WTC11 (cell line): ENCODE measurements around the gene CISTR. TPM values are rescaled to one million over a fixed set of nuclear protein-coding genes. Genes with fewer than 3 reads are reported as not detected.

Experiments
- ATAC-seq: fragments of 200-7000 bp; cut with Tn5 transposase; 2 replicates; pipeline ENCODE4 v1.10.0; 2021; ENCODE audit warnings: mild to moderate bottlenecking, moderate library complexity
- CTCF ChIA-PET: fragments of 300-600 bp; sonication (Branson Sonifier 250); formaldehyde crosslinking; loops from one replicate; lab custom pipeline; 2021; ENCODE audit warnings: antibody characterized with exemption; lab: Charles Lee
- POLR2A ChIA-PET: fragments of 350-600 bp; sonication (Branson Sonifier 250); formaldehyde crosslinking; loops from one replicate; lab custom pipeline; 2021; ENCODE audit warnings: antibody characterized with exemption; lab: Charles Lee
- DNase-seq: peaks from one replicate; pipeline ENCODE4 v3.0.0; 2021; ENCODE audit warnings: low spot score
- H3K27ac Mint-ChIP-seq: 2 replicates; pipeline ENCODE4 v1.8.0; 2021; ENCODE audit warnings: mixed read lengths
- H3K27me3 Mint-ChIP-seq: 2 replicates; pipeline ENCODE4 v1.8.0; 2021; ENCODE audit warnings: low read depth, mild to moderate bottlenecking, moderate library complexity, mixed read lengths
- H3K36me3 Mint-ChIP-seq: 2 replicates; pipeline ENCODE4 v1.8.0; 2021; ENCODE audit warnings: mixed read lengths
- H3K4me1 Mint-ChIP-seq: 2 replicates; pipeline ENCODE4 v1.8.0; 2022; ENCODE audit warnings: mixed read lengths
- H3K4me3 Mint-ChIP-seq: 2 replicates; pipeline ENCODE4 v1.8.0; 2021; ENCODE audit warnings: mild to moderate bottlenecking, moderate library complexity, mixed read lengths
- H3K9me3 Mint-ChIP-seq: 2 replicates; pipeline ENCODE4 v1.8.0; 2021; ENCODE audit warnings: mixed read lengths
- GTF2I ChIP-seq: fragments of 250-450 bp; sonication (Bioruptor Pico); conservative IDR thresholded peaks from 2 replicates; pipeline ENCODE4 v1.4.0; 2021; ENCODE audit warnings: mild to moderate bottlenecking
- NFE2L1 ChIP-seq: sonication (generic); formaldehyde crosslinking; IDR thresholded peaks from 2 replicates; pipeline ENCODE4 v1.8.1; 2023; ENCODE audit warnings: missing genetic modification reagents
- TEAD4 ChIP-seq: sonication (generic); formaldehyde crosslinking; IDR thresholded peaks from 2 replicates; pipeline ENCODE4 v1.8.0; 2022; ENCODE audit warnings: mild to moderate bottlenecking, missing genetic modification reagents
- ZNF121 ChIP-seq: sonication (generic); formaldehyde crosslinking; IDR thresholded peaks from 2 replicates; pipeline ENCODE4 v1.8.0; 2023; ENCODE audit warnings: missing genetic modification reagents
- total RNA-seq: library from RNA; stranded (reverse); gene quantifications from 3 replicates; pipeline ENCODE4 v1.2.3, GENCODE V29; 2021
- TF ChIP-seq, protein P1 (sequence below): sonication (generic); formaldehyde crosslinking; IDR thresholded peaks from 2 replicates; pipeline ENCODE4 v1.8.1; 2023; ENCODE audit warnings: mild to moderate bottlenecking, missing genetic modification reagents, moderate library complexity
- TF ChIP-seq, protein P2 (sequence below): fragments of 250-450 bp; sonication (Bioruptor Pico); IDR thresholded peaks from 2 replicates; pipeline ENCODE4 v1.9.0; 2021; ENCODE audit warnings: moderate library complexity, mild to moderate bottlenecking, inconsistent platforms, borderline replicate concordance
- TF ChIP-seq, protein P3 (sequence below): sonication (generic); formaldehyde crosslinking; IDR thresholded peaks from 2 replicates; pipeline ENCODE4 v1.8.1; 2023; ENCODE audit warnings: mild to moderate bottlenecking, missing genetic modification reagents
- TF ChIP-seq, protein P4 (sequence below): sonication (generic); formaldehyde crosslinking; IDR thresholded peaks from 2 replicates; pipeline ENCODE4 v1.8.0; 2022; ENCODE audit warnings: mild to moderate bottlenecking, missing genetic modification reagents
- TF ChIP-seq, protein P5 (sequence below): fragments of 250-450 bp; sonication (Bioruptor Pico); IDR thresholded peaks from 2 replicates; pipeline ENCODE4 v2.1.2; 2022; ENCODE audit warnings: mild to moderate bottlenecking, moderate library complexity
- TF ChIP-seq, protein P6 (sequence below): sonication (generic); formaldehyde crosslinking; IDR thresholded peaks from 2 replicates; pipeline ENCODE4 v1.8.0; 2023; ENCODE audit warnings: missing genetic modification reagents, mild to moderate bottlenecking, borderline replicate concordance
- TF ChIP-seq, protein P7 (sequence below): sonication (generic); formaldehyde crosslinking; IDR thresholded peaks from 2 replicates; pipeline ENCODE4 v1.8.1; 2022; ENCODE audit warnings: low read depth, mild to moderate bottlenecking, moderate library complexity, missing genetic modification reagents, borderline replicate concordance
- TF ChIP-seq, protein P8 (sequence below): sonication (generic); formaldehyde crosslinking; IDR thresholded peaks from 2 replicates; pipeline ENCODE4 v1.8.1; 2022; ENCODE audit warnings: missing genetic modification reagents, borderline replicate concordance

CISTR gene
- total RNA-seq, 1 experiment from 2014 or later: 0.81 TPM

DNA sequence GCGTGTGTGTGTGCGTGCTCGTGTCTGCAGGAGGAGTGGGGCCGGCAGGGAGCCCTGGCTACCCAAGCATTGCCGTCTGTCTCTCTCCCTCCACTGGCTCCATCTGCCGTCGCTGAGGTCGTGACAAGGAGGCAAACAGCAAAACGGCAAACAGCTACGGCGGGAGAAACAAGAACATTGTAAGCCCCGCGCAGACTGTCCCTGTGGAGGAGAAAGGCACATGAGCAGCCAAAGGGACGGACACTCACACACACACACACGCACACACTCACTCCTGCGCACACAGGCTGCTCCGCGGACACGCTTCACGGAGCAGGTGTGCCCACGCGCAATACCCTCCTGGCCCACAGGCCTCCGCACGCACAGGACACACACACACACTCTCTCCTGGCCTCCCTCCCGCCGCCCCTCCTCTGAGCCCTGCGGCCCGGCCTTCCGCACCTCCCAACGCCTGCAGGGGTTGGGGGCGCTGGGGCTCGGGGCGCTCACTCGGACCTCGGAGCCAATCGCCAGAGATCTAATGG is 905 bp downstream of the CISTR start:
- ATAC-seq: peak; percentile 9
- peaks cover 5% of the 10 kb centered on the region for H3K4me1 Mint-ChIP-seq
- H3K9me3 Mint-ChIP-seq: no peaks in the 10 kb centered on the region
- H3K4me3 Mint-ChIP-seq: no peak overlapping the region
- POLR2A ChIA-PET: no interaction called here
- peak; percentile 52 for DNase-seq
- H3K27me3 Mint-ChIP-seq: peaks cover 6% of the 10 kb centered on the region; the same call in 1 of the 2 replicates
- peak overlapping the region; percentile 14 for H3K27ac Mint-ChIP-seq
- TF ChIP-seq, protein P1, sequence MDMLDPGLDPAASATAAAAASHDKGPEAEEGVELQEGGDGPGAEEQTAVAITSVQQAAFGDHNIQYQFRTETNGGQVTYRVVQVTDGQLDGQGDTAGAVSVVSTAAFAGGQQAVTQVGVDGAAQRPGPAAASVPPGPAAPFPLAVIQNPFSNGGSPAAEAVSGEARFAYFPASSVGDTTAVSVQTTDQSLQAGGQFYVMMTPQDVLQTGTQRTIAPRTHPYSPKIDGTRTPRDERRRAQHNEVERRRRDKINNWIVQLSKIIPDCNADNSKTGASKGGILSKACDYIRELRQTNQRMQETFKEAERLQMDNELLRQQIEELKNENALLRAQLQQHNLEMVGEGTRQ (CRISPR knock-in tag): no peak
- TF ChIP-seq, protein P2, sequence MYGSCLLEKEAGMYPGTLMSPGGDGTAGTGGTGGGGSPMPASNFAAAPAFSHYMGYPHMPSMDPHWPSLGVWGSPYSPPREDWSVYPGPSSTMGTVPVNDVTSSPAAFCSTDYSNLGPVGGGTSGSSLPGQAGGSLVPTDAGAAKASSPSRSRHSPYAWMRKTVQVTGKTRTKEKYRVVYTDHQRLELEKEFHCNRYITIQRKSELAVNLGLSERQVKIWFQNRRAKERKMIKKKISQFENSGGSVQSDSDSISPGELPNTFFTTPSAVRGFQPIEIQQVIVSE: no peak
- TF ChIP-seq, protein P3, sequence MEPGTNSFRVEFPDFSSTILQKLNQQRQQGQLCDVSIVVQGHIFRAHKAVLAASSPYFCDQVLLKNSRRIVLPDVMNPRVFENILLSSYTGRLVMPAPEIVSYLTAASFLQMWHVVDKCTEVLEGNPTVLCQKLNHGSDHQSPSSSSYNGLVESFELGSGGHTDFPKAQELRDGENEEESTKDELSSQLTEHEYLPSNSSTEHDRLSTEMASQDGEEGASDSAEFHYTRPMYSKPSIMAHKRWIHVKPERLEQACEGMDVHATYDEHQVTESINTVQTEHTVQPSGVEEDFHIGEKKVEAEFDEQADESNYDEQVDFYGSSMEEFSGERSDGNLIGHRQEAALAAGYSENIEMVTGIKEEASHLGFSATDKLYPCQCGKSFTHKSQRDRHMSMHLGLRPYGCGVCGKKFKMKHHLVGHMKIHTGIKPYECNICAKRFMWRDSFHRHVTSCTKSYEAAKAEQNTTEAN: 0 out of 2 replicates have a peak, but pooled peaks have one; percentile 39
- TF ChIP-seq, protein P4, sequence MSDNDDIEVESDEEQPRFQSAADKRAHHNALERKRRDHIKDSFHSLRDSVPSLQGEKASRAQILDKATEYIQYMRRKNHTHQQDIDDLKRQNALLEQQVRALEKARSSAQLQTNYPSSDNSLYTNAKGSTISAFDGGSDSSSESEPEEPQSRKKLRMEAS (CRISPR knock-in tag): peak; percentile 42; the same call in 1 of the 2 replicates
- TF ChIP-seq ZNF121 (CRISPR knock-in tag): no peak
- TF ChIP-seq, protein P5, sequence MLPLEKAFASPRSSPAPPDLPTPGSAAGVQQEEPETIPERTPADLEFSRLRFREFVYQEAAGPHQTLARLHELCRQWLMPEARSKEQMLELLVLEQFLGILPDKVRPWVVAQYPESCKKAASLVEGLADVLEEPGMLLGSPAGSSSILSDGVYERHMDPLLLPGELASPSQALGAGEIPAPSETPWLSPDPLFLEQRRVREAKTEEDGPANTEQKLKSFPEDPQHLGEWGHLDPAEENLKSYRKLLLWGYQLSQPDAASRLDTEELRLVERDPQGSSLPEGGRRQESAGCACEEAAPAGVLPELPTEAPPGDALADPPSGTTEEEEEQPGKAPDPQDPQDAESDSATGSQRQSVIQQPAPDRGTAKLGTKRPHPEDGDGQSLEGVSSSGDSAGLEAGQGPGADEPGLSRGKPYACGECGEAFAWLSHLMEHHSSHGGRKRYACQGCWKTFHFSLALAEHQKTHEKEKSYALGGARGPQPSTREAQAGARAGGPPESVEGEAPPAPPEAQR (CRISPR knock-in tag): no peak
- no peak for TF ChIP-seq TEAD4 (CRISPR knock-in tag)
- no peaks in the 10 kb centered on the region for H3K36me3 Mint-ChIP-seq
- CTCF ChIA-PET: interaction anchor here (1.1 to 3.6 kb wide), 4 partner anchors 8 to 208 kb away, joined by 5 to 24 read pairs (median 14); no protein-coding TSS in a partner anchor

DNA sequence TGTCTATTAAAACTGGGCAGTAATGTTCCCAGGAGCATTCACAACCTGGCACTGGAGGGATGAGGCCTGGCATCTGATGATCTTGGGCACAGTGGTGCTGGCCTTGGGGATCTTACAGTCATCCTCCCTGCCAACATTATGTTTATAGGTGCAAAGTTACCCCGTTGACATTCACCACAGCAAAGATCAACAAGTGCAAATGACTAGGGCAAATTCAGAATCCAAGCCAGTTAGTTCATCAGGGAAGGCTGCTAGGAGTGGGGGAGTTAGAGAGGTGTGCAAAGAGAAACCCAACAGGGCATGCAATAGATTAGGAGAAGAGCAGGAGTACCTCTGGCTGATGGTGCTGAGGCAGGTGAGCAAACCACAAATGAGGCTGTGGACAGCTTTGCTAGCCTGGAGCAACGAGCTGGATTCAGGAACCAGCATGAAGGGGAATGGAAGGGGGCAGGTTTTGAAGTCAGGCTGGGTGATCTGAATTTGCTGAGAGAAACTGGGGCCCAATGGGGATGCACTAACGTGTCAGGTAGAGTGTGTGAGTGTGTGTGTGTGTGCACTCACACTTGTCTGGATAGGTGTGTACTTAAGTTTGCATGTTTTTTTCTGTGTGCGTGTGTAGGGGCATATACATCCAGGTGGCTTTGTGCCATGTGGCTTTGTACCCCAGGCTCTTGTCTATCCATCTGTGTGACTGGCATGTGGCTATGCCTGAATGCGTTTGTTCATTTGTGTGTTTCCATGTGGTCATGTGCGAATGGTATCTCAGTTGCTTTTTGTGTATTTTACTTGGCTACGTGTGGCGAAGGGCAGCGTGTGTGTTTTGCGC is 1.6 kb downstream of the CISTR start:
- H3K4me1 Mint-ChIP-seq: peaks cover 7% of the 10 kb centered on the region
- H3K4me3 Mint-ChIP-seq: no peak overlapping the region
- H3K9me3 Mint-ChIP-seq: no peaks in the 10 kb centered on the region
- CTCF ChIA-PET: interaction anchor here (2.6 to 3.6 kb wide), 3 partner anchors 7 to 48 kb away, joined by 10 to 24 read pairs (median 18); no protein-coding TSS in a partner anchor
- H3K27me3 Mint-ChIP-seq: peaks cover 8% of the 10 kb centered on the region; the same call in 1 of the 2 replicates
- DNase-seq (no peak), ATAC-seq (no peak)
- no peak for TF ChIP-seq GTF2I (CRISPR knock-in tag)
- TF ChIP-seq, protein P6, sequence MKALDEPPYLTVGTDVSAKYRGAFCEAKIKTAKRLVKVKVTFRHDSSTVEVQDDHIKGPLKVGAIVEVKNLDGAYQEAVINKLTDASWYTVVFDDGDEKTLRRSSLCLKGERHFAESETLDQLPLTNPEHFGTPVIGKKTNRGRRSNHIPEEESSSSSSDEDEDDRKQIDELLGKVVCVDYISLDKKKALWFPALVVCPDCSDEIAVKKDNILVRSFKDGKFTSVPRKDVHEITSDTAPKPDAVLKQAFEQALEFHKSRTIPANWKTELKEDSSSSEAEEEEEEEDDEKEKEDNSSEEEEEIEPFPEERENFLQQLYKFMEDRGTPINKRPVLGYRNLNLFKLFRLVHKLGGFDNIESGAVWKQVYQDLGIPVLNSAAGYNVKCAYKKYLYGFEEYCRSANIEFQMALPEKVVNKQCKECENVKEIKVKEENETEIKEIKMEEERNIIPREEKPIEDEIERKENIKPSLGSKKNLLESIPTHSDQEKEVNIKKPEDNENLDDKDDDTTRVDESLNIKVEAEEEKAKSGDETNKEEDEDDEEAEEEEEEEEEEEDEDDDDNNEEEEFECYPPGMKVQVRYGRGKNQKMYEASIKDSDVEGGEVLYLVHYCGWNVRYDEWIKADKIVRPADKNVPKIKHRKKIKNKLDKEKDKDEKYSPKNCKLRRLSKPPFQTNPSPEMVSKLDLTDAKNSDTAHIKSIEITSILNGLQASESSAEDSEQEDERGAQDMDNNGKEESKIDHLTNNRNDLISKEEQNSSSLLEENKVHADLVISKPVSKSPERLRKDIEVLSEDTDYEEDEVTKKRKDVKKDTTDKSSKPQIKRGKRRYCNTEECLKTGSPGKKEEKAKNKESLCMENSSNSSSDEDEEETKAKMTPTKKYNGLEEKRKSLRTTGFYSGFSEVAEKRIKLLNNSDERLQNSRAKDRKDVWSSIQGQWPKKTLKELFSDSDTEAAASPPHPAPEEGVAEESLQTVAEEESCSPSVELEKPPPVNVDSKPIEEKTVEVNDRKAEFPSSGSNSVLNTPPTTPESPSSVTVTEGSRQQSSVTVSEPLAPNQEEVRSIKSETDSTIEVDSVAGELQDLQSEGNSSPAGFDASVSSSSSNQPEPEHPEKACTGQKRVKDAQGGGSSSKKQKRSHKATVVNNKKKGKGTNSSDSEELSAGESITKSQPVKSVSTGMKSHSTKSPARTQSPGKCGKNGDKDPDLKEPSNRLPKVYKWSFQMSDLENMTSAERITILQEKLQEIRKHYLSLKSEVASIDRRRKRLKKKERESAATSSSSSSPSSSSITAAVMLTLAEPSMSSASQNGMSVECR (CRISPR knock-in tag): no peak
- TF ChIP-seq, protein P7, sequence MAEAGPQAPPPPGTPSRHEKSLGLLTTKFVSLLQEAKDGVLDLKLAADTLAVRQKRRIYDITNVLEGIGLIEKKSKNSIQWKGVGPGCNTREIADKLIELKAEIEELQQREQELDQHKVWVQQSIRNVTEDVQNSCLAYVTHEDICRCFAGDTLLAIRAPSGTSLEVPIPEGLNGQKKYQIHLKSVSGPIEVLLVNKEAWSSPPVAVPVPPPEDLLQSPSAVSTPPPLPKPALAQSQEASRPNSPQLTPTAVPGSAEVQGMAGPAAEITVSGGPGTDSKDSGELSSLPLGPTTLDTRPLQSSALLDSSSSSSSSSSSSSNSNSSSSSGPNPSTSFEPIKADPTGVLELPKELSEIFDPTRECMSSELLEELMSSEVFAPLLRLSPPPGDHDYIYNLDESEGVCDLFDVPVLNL: no peak
- TF ChIP-seq, protein P8, sequence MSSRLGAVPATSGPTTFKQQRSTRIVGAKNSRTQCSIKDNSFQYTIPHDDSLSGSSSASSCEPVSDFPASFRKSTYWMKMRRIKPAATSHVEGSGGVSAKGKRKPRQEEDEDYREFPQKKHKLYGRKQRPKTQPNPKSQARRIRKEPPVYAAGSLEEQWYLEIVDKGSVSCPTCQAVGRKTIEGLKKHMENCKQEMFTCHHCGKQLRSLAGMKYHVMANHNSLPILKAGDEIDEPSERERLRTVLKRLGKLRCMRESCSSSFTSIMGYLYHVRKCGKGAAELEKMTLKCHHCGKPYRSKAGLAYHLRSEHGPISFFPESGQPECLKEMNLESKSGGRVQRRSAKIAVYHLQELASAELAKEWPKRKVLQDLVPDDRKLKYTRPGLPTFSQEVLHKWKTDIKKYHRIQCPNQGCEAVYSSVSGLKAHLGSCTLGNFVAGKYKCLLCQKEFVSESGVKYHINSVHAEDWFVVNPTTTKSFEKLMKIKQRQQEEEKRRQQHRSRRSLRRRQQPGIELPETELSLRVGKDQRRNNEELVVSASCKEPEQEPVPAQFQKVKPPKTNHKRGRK (CRISPR knock-in tag): no peak
- TF ChIP-seq NFE2L1 (CRISPR knock-in tag): 0 out of 2 replicates have a peak, but pooled peaks have one; percentile 40
- POLR2A ChIA-PET: interaction anchor here (0.5 kb wide), 1 partner anchor 739 kb away, joined by 3 read pairs; no protein-coding TSS in a partner anchor
- peak overlapping the region; percentile 14 for H3K27ac Mint-ChIP-seq
- no peaks in the 10 kb centered on the region for H3K36me3 Mint-ChIP-seq
